ENCODE results near the gene PSMD13.
"Not testable (repeated sequence)": the region's sequence is repeated elsewhere in the genome, so short reads cannot be mapped to it uniquely, and the experiment has no call there.

Gene PSMD13

DNA sequence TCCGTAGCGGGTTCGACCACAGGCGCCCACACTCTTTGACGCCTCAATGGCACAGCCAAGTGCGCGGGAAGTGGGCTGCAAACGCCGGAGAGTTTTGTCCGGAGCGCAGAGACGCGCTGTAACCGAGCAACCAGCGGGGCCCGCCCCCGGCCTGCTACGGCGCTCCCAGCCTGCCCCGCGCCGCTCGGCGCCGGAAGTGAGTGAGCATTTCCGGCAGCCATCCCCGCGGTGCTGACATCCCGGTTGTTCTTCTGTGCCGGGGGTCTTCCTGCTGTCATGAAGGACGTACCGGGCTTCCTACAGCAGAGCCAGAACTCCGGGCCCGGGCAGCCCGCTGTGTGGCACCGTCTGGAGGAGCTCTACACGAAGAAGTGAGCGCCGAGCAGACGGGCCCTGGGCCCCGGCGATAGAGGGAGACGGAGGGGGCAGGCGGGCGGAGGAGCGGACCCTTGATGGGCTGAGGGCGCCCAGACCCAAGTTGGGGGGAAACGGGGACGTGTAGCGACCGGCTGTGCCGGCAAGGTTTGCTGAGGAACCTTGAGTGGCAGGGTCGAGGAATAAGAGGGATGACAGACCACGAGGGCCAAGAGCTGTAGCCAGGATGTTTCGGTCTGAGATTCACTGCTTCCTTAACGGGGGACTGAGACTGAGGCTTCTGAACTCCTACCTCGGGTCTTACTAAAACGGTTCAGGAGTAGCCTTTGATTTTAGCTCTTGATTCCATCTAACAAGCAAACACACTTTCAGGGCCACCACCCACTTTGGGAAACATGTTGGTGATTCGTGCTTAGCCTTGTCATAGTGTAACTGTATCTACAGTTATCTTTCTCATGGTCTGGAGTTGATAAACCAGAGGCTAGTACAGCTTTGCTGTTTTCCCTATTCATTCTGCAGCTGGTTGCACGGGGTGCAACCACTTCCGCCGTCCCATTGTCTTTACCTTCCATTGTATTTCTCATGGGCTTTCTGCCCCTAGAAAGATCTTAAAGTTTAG lies at the start of gene PSMD13:
TSS of gene PSMD13 (plus strand) at position 203 of the 994 bp plus-strand sequence. CDS start at position 277, 74 bp downstream.
- peak; percentile 17 to 88 (median 79) for DNase-seq

DNA sequence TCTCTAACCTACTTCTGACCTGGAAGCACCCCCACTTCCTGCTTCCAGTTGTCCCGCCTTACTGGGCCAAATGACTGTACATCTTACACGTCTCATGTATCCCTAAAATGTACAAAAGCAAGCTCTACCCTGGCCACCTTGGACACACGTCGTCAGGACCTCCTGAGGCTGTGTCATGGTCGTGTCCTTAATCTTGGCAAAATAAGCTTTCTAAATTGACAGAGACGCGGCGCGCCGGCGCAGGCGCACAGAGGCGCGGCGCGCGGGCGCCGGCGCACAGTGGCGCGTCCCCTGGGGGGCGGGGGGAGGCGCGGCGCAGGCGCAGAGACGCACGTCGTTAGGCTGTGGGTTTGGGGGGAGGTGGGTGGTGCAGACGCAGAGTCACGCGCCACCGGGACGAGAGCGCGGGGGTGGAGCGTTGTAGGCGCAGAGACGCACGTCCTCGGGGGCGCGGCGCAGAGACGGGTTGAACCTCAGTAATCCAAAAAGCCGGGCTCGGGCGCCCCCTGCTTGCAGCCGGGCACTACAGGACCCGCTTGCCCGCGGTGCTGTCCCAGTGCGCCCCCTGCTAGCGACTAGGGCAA lies 47.5 kb upstream of the PSMD13 start:
- not testable (repeated sequence) for DNase-seq

DNA sequence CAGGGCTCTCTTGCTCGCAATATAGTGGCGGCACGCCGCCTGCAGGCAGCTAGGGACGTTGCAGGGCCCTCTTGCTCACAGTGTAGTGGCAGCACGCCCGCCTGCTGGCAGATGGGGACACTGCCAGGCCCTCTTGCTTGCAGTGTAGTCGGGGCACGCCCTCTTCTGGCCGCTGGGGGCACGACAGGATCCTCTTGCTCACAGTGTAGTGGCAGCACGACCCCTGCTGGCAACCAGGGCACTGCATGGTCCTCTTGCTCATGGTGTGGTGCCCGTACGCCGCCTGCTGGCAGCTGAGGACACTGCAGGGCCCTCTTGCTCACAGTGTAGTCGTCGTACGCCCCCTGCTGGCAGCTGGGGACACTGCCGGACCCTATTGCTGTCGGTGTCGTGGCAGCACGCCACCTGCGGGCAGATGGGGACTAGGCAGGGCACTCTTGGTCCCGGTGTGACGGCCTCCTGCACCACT lies 46.9 kb upstream of the PSMD13 start:
- DNase-seq = not testable (repeated sequence)

DNA sequence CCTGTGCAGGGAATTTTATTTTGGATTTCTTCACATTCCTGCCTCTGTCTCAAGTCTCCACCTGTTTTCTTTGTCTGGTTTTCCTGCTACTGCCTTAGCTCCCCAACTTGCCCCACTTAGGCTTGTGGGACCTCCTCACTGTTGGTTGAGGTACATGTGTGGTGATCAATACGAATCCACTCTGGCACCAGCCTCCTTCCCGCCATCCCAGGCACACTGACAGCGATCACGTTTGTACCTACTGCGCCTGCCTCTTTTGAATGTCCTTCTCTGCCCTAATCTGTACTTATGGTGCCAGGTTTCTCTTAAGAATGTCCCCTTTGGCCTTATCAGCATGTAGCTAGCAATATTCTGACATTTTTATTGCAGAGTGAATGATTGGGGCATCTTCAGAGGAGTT lies 46.2 kb upstream of the PSMD13 start:
- DNase-seq = not testable (repeated sequence)

DNA sequence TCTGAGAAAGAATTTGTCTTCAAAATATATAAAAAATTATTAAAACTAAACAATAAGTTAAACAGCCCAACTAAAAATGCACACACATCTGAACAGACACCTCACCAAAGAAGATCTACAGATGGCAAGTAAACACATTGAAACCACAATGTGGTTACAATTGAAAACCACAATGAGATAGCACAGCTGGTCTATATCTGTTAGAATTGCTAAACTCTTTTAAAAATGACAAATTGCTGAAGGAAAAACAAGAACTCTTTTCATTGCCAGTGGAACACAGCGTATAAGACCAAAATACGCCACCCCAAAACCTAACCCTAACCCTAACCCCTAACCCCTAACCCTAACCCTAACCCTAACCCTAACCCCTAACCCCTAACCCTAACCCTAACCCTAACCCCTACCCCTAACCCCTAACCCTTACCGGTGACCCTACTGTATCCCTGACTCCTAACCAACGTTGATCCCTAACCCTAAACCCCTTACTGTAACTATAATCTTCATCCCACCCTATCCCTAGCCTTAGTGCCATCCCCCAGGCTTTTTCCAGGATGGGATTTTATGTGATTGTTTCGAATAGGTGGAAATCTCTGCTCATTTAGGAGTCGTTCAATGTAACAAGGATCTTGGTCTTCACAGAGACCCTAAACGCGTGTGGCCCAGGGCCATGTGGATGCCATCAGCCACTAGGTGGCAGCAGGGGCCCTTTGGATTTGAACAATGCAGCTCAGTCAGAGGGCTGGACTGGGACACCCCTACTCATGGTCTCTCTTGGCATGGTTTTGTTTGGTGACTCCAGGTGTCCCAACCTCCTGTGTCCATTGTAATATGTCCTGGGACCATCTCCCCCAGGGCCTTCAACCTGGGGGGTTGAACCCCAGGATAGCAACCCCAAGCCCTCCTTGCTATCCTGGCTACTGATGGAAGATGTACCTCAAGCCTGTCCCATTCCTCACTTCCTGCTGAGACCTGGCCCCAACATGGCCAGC lies 45.0 kb upstream of the PSMD13 start:
- not testable (repeated sequence) for DNase-seq

DNA sequence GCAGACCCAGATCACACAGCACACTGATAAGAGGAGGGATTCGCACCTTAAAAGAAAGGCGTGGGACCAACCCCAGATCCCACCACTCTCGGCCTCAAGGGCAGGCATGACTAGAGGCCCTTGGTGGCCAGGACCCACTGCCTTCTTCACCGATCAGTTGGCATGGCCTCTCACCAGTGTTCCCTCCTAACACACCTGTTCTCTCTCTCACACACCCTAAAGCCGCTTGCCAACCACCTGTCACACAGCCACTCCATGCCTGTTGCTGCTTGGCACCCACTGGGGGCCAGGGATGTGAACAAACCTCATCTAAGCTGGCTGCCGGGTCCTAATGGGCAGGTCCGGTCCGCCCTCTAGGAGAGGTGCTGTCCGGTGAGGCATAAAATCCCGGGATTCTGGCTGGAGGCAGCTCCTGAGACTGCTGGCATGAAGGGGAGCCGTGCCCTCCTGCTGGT lies 44.1 kb upstream of the PSMD13 start, which contains the start of gene SCGB1C1:
TSS of gene SCGB1C1 (plus strand) at position 405 of the 455 bp plus-strand sequence. CDS start at position 427, 22 bp downstream.
- not testable (repeated sequence) for DNase-seq

DNA sequence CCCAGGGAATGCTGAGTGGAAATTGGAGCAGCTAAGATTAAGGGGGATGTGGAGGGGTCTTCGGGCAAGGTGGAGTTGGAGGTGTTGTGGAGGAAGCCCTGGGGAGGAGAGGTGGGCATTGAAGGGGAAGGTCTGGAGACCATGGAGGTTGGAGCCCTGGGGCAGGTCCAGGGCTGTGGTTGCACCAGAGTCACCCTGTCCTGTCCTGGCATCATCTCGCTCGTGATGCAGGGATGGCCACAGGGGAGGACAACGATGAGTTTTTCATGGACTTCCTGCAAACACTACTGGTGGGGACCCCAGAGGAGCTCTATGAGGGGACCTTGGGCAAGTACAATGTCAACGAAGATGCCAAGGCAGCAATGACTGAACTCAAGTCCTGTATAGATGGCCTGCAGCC lies 43.3 kb upstream of the PSMD13 start:
- not testable (repeated sequence) for DNase-seq

DNA sequence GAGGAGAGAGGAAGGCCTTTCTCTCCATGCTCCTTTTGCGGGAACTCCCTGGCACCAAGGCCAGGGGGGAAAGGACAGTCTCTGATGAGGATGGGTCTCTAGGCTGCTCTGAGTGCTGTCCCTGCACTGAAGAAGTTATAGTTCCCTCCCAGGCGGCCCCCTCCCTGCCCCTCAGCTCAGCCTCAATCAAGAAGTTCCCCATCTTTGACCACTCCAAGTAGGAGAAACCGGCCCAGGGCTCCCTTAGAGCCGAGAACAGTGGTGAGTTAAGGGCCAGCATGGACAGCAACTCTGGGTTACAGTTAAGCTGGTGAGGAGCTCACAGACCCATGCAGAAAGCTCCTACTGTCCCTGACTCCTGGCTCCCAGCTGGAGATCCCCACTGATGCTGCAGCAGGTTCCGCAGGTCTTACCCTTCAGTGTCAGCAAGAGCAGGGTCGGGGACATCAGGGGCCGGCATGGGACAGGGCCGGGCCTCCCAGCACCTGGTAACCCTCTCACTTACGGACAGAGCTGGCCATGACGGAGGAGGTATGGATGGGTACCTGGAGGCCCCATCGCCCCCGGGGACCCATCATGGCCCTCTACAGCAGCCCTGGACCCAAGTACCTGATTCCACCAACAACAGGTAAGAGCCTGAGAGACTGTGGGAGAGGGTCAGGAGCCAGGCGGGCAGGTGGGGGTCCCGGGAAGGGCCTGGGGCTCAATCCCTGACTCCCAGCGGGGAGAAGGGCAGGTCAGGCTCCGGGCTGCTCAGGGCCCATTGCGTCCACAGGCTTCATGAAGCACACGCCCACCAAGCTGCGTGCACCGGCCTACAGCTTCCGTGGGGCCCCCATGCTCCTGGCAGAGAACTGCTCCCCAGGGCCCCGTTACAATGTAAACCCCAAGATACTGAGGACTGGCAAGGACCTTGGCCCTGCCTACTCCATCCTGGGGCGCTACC lies 39.7 kb upstream of the PSMD13 start:
- DNase-seq = no peak

DNA sequence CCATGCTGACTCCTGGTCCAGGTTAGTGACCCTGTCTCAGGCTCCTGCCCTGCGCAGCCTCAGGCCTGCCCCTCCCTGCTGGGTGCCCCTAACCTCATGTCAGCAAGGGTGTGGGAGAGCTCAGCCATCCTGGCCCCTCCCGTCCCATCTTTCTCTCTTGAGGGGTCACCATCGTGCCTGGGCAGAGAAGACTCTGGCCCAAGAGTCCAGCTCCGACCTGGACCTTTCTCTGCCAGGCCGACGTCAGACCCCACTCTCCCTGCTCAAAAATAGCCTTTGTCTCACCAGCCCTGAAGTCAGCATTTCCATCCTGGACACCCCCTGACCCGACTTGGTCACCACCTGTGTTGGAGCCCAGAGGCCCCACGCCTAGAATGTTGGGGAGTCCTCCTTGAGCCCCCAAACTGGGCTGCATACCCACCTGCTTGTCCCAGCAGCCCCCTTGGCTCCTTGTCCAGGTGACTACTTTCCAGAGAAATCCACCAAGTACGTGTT lies 39.0 kb upstream of the PSMD13 start:
- no peak for DNase-seq

DNA sequence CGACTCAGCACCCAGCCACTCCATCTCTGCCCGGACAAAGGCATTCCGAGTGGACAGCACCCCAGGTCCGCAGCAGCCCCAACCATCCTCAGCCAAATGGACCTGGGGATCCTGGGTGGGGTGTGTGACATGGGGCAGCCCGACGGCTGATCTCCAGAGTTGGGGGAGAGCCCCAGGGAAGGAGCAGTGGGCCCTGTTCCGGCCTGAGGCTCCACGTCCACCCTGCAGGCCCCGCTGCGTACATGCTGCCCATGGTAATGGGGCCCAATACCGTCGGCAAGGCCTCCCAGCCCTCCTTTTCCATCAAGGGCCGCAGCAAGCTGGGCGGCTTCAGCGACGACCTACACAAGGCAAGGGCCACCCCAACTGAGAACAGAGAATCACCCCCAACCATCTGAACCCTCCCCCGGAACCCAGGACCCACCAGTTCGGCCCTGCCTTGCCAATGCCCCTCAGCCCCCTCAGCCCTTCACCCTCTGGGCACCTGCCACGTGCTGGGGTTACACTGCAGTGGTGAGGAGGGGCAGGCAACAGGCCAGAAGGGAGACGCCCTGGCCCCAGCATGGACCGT lies 38.5 kb upstream of the PSMD13 start:
- DNase-seq = no peak

DNA sequence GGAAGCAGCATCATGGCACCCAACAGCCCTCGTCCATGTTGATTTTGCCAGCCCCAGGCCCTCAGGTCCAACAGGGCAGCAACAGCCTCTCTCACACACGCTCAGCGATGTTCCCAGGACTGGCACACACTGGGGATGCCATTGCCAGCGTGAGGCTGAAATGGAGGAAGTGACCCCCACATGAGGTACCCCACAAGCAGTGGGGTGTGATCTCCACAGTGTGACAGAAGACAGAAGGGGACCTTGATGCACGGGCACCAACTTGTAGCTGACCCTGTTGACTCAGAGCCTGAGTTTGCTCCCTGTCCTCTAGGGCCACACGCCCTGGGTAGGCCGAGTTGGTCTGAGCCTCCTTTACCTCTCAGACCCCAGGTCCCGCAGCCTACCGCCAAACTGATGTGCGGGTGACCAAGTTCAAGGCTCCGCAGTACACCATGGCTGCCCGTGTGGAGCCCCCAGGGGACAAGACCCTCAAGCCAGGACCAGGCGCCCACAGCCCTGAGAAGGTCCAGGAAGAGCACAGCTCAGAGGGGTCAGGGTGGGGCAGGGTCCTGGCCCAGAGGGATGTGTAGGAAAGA lies 37.7 kb upstream of the PSMD13 start:
- no peak for DNase-seq

DNA sequence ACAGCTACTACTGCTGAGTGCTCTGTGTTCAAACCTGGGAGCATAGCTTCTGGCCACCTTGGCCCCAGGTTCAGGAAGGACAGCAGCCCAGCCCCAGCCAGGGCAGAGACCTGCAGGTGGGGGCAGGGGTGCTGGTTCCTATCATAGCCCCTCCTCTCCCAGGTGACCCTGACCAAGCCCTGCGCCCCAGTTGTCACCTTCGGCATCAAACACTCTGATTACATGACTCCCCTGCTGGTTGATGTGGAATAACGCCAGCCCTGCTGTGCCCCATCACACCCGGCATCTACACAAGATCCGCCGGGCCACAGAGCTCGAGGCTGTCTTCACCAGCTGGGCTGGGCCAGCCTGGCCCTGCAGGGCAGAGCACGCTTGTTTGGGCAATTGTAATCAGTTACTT lies 37.0 kb upstream of the PSMD13 start:
- no peak for DNase-seq

DNA sequence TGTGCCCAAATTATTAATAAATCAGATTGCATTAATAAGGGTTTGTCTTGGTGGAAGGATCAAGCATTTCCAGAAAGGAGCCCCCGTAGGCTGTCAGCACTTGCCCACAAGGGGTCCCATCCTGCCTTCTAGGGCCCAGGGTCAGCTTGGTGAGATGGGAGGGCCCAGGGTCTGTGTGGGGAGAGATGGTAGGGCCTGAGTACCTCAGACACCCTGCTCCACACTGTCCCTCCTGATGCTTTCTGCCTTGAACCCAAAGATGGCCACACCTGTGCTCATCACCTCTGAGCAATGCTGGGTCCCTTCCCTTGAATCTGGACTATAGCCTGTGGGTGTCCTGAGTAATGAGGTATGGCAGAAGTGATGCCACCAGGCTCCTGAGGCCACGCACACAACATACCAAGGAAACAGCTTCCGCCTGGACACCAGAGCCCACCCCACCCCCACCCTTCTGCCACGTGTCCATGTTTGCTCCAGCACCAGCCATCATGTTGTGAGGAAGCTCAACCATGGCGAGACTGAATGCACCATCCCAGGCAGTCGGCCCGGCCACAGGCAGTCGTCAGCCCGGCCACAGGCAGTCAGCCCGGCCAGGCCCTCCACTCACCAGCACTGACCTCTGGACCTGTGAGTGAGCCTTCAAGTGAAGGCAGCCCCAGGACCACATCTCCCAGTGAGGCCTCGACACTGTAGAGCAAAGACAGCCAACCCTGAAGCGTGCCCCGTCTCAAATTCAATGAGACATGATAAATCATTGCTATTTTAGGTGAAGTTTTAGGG lies 36.4 kb upstream of the PSMD13 start:
- no peak for DNase-seq

DNA sequence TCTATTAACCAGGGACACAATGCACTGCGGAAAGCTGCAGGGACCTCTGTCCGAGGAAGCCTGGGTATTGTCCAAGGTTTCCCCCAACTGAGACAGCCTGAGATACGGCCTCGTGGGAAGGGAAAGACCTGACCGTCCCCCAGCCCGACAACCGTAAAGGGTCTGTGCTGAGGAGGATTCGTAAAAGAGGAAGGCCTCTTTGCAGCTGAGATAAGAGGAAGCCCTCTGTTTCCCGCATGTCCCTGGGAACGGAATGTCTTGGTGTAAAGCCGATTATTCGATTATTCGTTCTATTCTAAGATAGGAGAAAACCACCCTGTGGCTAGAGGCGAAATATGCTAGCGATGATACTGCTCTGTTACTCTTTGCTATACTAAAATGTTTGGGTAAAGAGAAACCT lies 34.8 kb upstream of the PSMD13 start:
- no peak for DNase-seq

DNA sequence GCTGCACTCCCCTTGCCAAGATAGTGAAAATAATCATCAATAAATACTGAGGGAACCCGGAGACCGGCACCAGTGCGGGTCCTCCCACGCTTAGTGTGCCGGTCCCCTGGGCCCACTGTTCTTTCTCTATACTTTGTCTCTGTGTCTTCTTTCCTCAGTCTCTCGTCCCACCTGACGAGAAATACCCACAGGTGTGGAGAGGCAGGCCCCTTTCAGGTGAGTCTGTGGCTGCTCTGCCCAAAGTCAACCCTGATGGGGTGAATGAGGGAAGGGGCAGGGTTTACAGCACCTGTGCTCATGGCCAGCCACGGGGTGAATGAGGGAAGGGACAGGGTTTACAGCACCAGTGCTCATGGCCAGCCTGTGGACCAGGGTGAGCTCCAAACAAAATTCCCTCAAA lies 34.3 kb upstream of the PSMD13 start:
- no peak for DNase-seq

DNA sequence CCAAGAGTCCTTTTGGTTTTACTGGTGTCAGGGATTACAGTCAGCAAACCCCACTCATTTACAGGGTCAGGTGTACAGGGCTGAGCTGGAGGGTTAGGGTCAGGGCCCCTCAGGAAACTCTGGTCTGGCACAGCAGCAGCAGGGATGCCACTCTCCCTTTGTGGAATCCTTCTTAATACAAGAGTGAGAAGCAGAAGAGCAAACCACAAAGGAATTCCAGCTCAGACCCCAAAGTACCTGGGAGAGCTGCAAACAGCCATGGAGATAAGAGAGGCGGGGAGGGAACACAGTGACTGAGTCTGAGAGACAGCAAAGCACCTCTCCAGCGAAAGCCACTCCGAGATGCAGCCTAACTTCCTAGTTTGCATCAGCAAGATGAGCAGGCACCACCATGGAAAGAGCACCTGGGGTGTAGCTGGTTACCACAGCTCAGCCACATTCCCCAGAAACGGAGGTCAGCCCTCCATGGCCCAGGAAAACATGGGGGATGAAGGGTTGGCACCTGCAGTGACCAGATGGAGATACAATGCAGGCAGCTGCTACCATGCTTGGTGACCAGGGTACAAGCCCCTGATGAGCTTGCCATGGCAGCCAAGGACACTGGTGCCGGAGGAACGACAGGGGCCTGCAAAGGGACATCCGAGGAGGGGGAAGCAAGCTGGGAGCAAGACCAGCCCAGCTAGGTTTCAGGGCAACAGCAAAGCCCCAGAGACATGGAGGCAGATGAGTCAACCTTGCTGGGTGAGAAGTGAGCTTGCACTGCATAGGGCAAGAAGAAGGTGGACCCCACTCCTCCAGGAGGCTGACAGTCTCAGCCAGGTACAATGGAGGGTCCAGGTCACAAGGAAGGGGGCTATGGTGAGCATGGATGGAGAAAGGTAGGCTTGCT lies 33.5 kb upstream of the PSMD13 start:
- DNase-seq = no peak

DNA sequence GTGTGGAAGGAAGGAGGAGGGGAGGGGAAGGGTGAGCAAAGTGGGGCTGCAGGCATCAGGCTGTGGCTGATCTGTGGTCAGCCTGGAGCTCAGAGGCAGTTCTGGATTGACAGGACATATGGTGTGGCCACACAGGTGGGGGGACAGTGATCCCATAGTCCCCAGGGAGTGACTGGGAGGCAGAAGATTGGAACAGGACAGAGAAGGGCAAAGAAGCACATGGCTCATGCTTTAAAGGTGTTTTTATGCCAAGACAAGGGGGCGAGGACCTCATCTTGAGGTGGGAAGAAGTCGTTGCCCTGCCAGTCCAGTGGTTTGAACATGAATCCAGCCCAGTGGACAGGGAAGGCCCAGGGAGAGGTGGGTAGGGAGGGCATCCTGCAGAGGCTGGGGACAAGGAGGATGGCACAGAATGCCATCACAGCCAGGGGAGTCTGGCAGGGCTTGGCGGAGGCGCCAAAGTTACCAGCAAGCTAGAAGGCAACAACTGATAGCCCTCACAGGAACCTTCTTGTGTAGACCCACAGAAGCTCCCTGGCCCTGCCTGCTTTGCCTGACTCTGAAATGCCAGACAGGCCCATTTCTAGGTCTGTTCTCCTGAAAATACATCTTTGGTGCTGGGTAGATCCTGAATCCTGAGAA lies 32.7 kb upstream of the PSMD13 start:
- no peak for DNase-seq

All from C1 segment of cervical spinal cord (tissue), 14 donors.